K562 (cell line): ENCODE results near the gene FSCN2. TPM values are rescaled to one million over a fixed set of nuclear protein-coding genes. Genes with fewer than 3 reads are reported as not detected.

Experiments used
- ARID4B ChIP-seq: sonication (generic); formaldehyde crosslinking; IDR thresholded peaks from 2 replicates; pipeline ENCODE4 v1.8.0; 2022; ENCODE audit warnings: mild to moderate bottlenecking, missing genetic modification reagents
- ATF1 ChIP-seq, 2 experiments: fragments of 450-650 bp in 1 of 2; IDR thresholded peaks; 2 replicates each; pipeline ENCODE4 v1.6.1; 2016; ENCODE audit warnings: missing compliant biosample characterization in 1 of 2, missing genetic modification characterization in 1 of 2
- CBX3 ChIP-seq, 2 experiments: IDR thresholded peaks; 1 replicate in 1 of 2; 2 replicates in 1 of 2; pipeline ENCODE4 v1.6.1; 2012; ENCODE audit warnings: inconsistent platforms in 2 of 2, low read length in 2 of 2, borderline replicate concordance in 1 of 2, control low read depth in 1 of 2
- EP400 ChIP-seq: fragments of 450-650 bp; IDR thresholded peaks from 2 replicates; pipeline ENCODE4 v1.6.1; 2017; ENCODE audit warnings: antibody characterized with exemption, mild to moderate bottlenecking, moderate library complexity
- FIP1L1 ChIP-seq: fragments of 200-400 bp; formaldehyde crosslinking; IDR thresholded peaks from 2 replicates; pipeline ENCODE4 v1.6.1; 2018; ENCODE audit warnings: mild to moderate bottlenecking, low read depth, low read length; ENCODE audit not compliant: poor library complexity, severe bottlenecking
- FOSL1 ChIP-seq: fragments of 200-800 bp; sonication (Bioruptor generic); conservative IDR thresholded peaks from 2 replicates; pipeline ENCODE4 v1.6.1; 2016; ENCODE audit warnings: missing genetic modification characterization, missing compliant biosample characterization
- HDAC1 ChIP-seq, 2 experiments: fragments of 450-650 bp; IDR thresholded peaks; 2 replicates each; pipeline ENCODE4 v1.6.1; 2016 to 2017; ENCODE audit warnings: inconsistent platforms in 1 of 2, mild to moderate bottlenecking in 1 of 2, moderate library complexity in 1 of 2
- JUN ChIP-seq, 2 experiments: sonication (generic) in 1 of 2; formaldehyde crosslinking in 1 of 2; IDR thresholded peaks; 2 replicates each; pipeline versions ENCODE4 v1.6.1 to v1.8.0; 2012 to 2022; ENCODE audit warnings: borderline replicate concordance in 2 of 2, mild to moderate bottlenecking in 2 of 2, improper control_type of control experiment in 1 of 2, low read depth in 1 of 2, low read length in 1 of 2, missing genetic modification reagents in 1 of 2
- MCM7 ChIP-seq, 2 experiments: fragments of 450-650 bp; IDR thresholded peaks; 2 replicates each; pipeline ENCODE4 v1.6.1; 2016 to 2018
- NFE2 ChIP-seq: IDR thresholded peaks from 2 replicates; pipeline ENCODE4 v1.6.1; 2014; ENCODE audit warnings: antibody characterized with exemption, low read depth
- PCBP1 ChIP-seq: fragments of 200-400 bp; formaldehyde crosslinking; IDR thresholded peaks from 2 replicates; pipeline ENCODE4 v1.6.1; 2018; ENCODE audit warnings: mild to moderate bottlenecking, low read depth, low read length; ENCODE audit not compliant: poor library complexity, severe bottlenecking
- USF1 ChIP-seq: sonication (generic); formaldehyde crosslinking; IDR thresholded peaks from 2 replicates; pipeline ENCODE4 v1.9.0; 2022; ENCODE audit warnings: mild to moderate bottlenecking, missing genetic modification reagents
- VEZF1 ChIP-seq: fragments of 200-800 bp; sonication (Bioruptor generic); IDR thresholded peaks from 2 replicates; pipeline ENCODE4 v1.6.1; 2017; ENCODE audit warnings: missing genetic modification characterization, missing compliant biosample characterization
- XRCC5 ChIP-seq: fragments of 200-400 bp; formaldehyde crosslinking; IDR thresholded peaks from 2 replicates; pipeline ENCODE4 v1.6.1; 2017; ENCODE audit warnings: low read depth, mild to moderate bottlenecking, low read length
- ZBTB11 ChIP-seq, 3 experiments: fragments of 200-800 bp in 1 of 3; fragments of 250-450 bp in 1 of 3; fragments of 450-650 bp in 1 of 3; sonication (Bioruptor Pico) in 1 of 3; sonication (Bioruptor generic) in 1 of 3; formaldehyde crosslinking in 1 of 3; IDR thresholded peaks; 2 replicates each; pipeline versions ENCODE4 v1.6.1 to v1.8.0; 2016 to 2022; ENCODE audit warnings: mild to moderate bottlenecking in 2 of 3, missing genetic modification characterization in 2 of 3, missing compliant biosample characterization in 1 of 3, moderate library complexity in 1 of 3
- polyA plus RNA-seq, 8 experiments: library from polyadenylated mRNA; depleted of rRNA in 4 of 8; stranded (reverse) in 5 of 8; unstranded in 3 of 8; fragments of >200 nt; fragmentation: Nextera tagmentation in 2 of 8; fragmentation: Illumina TruSeq in 1 of 8; extraction: Ambion mirVana in 2 of 8; extraction: Trizol in 1 of 8; gene quantifications; 2 replicates each; pipeline versions ENCODE4 v1.2.1 to v1.2.3, GENCODE V29; 2011 to 2014; ENCODE audit warnings: inconsistent platforms in 1 of 8, missing spikeins in 1 of 8
- total RNA-seq, 7 experiments: library from RNA; depleted of rRNA in 6 of 7; stranded (reverse); fragments of >200 nt in 6 of 7; fragmentation: Illumina TruSeq in 2 of 7; extraction: Trizol in 2 of 7; gene quantifications; 2 replicates each; pipeline versions ENCODE4 v1.2.1 to v1.2.3, GENCODE V29; 2011 to 2021; ENCODE audit warnings: low replicate concordance in 1 of 7

FSCN2 gene
- total and polyA plus RNA-seq, 9 of the 15 experiments (the other 6 are each of a cell fraction or from before 2014, with no cell fraction given): 0.08 TPM; not detected in 8

GRCh38 chr17:81519284-81520020, 8.7 kb upstream of the FSCN2 start (continued):
- no peak for TF ChIP-seq ZBTB11 (CRISPR knock-in tag; IDR thresholded peaks at IDR 0.05)
- 0 out of 2 replicates have a peak, but pooled peaks have one; percentile 44 for TF ChIP-seq XRCC5
- no peak for TF ChIP-seq CBX3 (IDR thresholded peaks at IDR 0.05; ENCODE audit: borderline replicate concordance in 1 of 2, low read length in 2 of 2)
- TF ChIP-seq MCM7 (IDR thresholded peaks at IDR 0.05): no peak
- peak; percentile 88 for TF ChIP-seq NFE2
- peak; percentile 90 for TF ChIP-seq FOSL1 (tag)
- TF ChIP-seq FIP1L1: peak; percentile 63
- peak; percentile 75 for TF ChIP-seq PCBP1
- TF ChIP-seq JUN (IDR thresholded peaks at IDR 0.05; ENCODE audit: borderline replicate concordance, low read depth, low read length): peak; percentile 73
- TF ChIP-seq JUN (CRISPR knock-in tag; IDR thresholded peaks at IDR 0.05; ENCODE audit: borderline replicate concordance): peak; percentile 48; the same call in 1 of the 2 replicates
- no peak for TF ChIP-seq ATF1 (CRISPR knock-in tag; IDR thresholded peaks at IDR 0.05)
- peak; percentile 64 for TF ChIP-seq ATF1 (tag; IDR thresholded peaks at IDR 0.05)
- peak; percentile 63; the same call in 1 of the 2 replicates for TF ChIP-seq ARID4B
- no peak for TF ChIP-seq USF1
- peak in 1 of 2 experiments; percentile 62; a peak in 1 of 4 replicates for TF ChIP-seq HDAC1 (IDR thresholded peaks at IDR 0.05)
- peak; percentile 38; the same call in 1 of the 2 replicates for TF ChIP-seq EP400
- peak; percentile 60 for TF ChIP-seq VEZF1
